H9 (cell line): ENCODE results near the gene LRIT1. TPM values are rescaled to one million over a fixed set of nuclear protein-coding genes. Genes with fewer than 3 reads are reported as not detected.

ENCODE experiments used
- DNase-seq: peaks from one replicate; pipeline ENCODE4 v3.0.0-alpha.2; 2017
- H2AFZ ChIP-seq: one replicate; pipeline ENCODE4 v1.6.1; 2013; ENCODE audit warnings: mild to moderate bottlenecking, low read length, control low read depth, moderate library complexity
- H2AK5ac ChIP-seq: 2 replicates; pipeline ENCODE4 v1.6.1; 2013; ENCODE audit warnings: low read length, control low read depth, mixed read lengths; ENCODE audit not compliant: insufficient read length
- H2BK120ac ChIP-seq: one replicate; pipeline ENCODE4 v1.6.1; 2013; ENCODE audit warnings: low read depth, mild to moderate bottlenecking, low read length, control low read depth, inconsistent platforms; ENCODE audit not compliant: poor library complexity, severe bottlenecking
- H2BK12ac ChIP-seq: 2 replicates; pipeline ENCODE4 v1.6.1; 2013; ENCODE audit warnings: low read length, control low read depth, mixed read lengths, low read depth; ENCODE audit not compliant: insufficient read length
- H2BK15ac ChIP-seq: 2 replicates; pipeline ENCODE4 v1.6.1; 2013; ENCODE audit warnings: low read depth, low read length, control low read depth
- H2BK20ac ChIP-seq: one replicate; pipeline ENCODE4 v1.6.1; 2013; ENCODE audit warnings: low read depth, mild to moderate bottlenecking, low read length, control low read depth, inconsistent platforms; ENCODE audit not compliant: poor library complexity, severe bottlenecking
- H2BK5ac ChIP-seq: 2 replicates; pipeline ENCODE4 v1.6.1; 2013; ENCODE audit warnings: low read length, control low read depth, mixed read lengths; ENCODE audit not compliant: insufficient read length
- H3K14ac ChIP-seq: 2 replicates; pipeline ENCODE4 v1.6.1; 2013; ENCODE audit warnings: low read length, control low read depth; ENCODE audit not compliant: insufficient read depth
- H3K18ac ChIP-seq: 2 replicates; pipeline ENCODE4 v1.6.1; 2013; ENCODE audit warnings: low read depth, mild to moderate bottlenecking, mixed read lengths, low read length, control low read depth; ENCODE audit not compliant: insufficient read length
- H3K23ac ChIP-seq: 2 replicates; pipeline ENCODE4 v1.6.1; 2013; ENCODE audit warnings: low read length, control low read depth, mixed read lengths, low read depth; ENCODE audit not compliant: insufficient read length
- H3K23me2 ChIP-seq: 2 replicates; pipeline ENCODE4 v1.6.1; 2013; ENCODE audit warnings: low read depth, mild to moderate bottlenecking, mixed read lengths, low read length, control low read depth; ENCODE audit not compliant: insufficient read length, poor library complexity, severe bottlenecking
- H3K27ac ChIP-seq: 2 replicates; pipeline ENCODE4 v1.5.1; 2013; ENCODE audit warnings: low read length, control low read depth, mixed read lengths, low read depth; ENCODE audit not compliant: insufficient read length
- H3K27me3 ChIP-seq: 2 replicates; pipeline ENCODE4 v1.6.1; 2013; ENCODE audit warnings: low read length, control low read depth, inconsistent platforms; ENCODE audit not compliant: insufficient read depth
- H3K4ac ChIP-seq: 2 replicates; pipeline ENCODE4 v1.6.1; 2013; ENCODE audit warnings: low read depth, mild to moderate bottlenecking, control low read depth, inconsistent platforms, low read length, moderate library complexity
- H3K4me1 ChIP-seq: 2 replicates; pipeline ENCODE4 v1.6.1; 2013; ENCODE audit warnings: low read length, control low read depth, inconsistent platforms; ENCODE audit not compliant: insufficient read depth
- H3K4me2 ChIP-seq: 2 replicates; pipeline ENCODE4 v1.6.1; 2013; ENCODE audit warnings: low read length, control low read depth, mixed read lengths; ENCODE audit not compliant: insufficient read length, insufficient read depth
- H3K56ac ChIP-seq: 2 replicates; pipeline ENCODE4 v1.6.1; 2013; ENCODE audit warnings: low read depth, mild to moderate bottlenecking, mixed read lengths, low read length, control low read depth; ENCODE audit not compliant: insufficient read length
- H3K79me1 ChIP-seq: 2 replicates; pipeline ENCODE4 v1.6.1; 2013; ENCODE audit warnings: low read depth, mild to moderate bottlenecking, moderate library complexity, low read length, control low read depth, inconsistent platforms; ENCODE audit not compliant: insufficient read depth, poor library complexity, severe bottlenecking
- H3K79me2 ChIP-seq: 2 replicates; pipeline ENCODE4 v1.6.1; 2013; ENCODE audit warnings: low read length, control low read depth, inconsistent platforms; ENCODE audit not compliant: insufficient read depth
- H3K9ac ChIP-seq: 2 replicates; pipeline ENCODE4 v1.6.1; 2013; ENCODE audit warnings: low read length, control low read depth, mixed read lengths; ENCODE audit not compliant: insufficient read length; ENCODE audit errors: extremely low read depth
- H3K9me3 ChIP-seq: one replicate; pipeline ENCODE4 v1.6.1; 2013; ENCODE audit warnings: low read depth, low read length, inconsistent platforms; ENCODE audit not compliant: control insufficient read depth
- H3T11ph ChIP-seq: one replicate; pipeline ENCODE4 v1.6.1; 2013; ENCODE audit warnings: mild to moderate bottlenecking, low read length, control low read depth, inconsistent platforms
- H4K20me1 ChIP-seq: one replicate; pipeline ENCODE4 v1.6.1; 2013; ENCODE audit not compliant: control insufficient read depth, insufficient read length, insufficient read depth
- H4K5ac ChIP-seq: 2 replicates; pipeline ENCODE4 v1.6.1; 2013; ENCODE audit warnings: low read depth, mild to moderate bottlenecking, mixed read lengths, low read length, control low read depth; ENCODE audit not compliant: insufficient read length
- H4K8ac ChIP-seq: replicated peaks from 2 replicates; pipeline ENCODE4 v1.6.1; 2013; ENCODE audit warnings: low read length, control low read depth, mixed read lengths, low read depth; ENCODE audit not compliant: insufficient read length
- H4K91ac ChIP-seq: 2 replicates; pipeline ENCODE4 v1.6.1; 2013; ENCODE audit warnings: low read depth, mild to moderate bottlenecking, moderate library complexity, mixed read lengths, low read length, control low read depth; ENCODE audit not compliant: insufficient read length
- H3K27ac Mint-ChIP-seq, 3 experiments: 2 replicates in 2 of 3; 3 replicates in 1 of 3; pipeline ENCODE4 v1.8.0; 2020 to 2021; ENCODE audit warnings: mixed read lengths in 3 of 3, mild to moderate bottlenecking in 1 of 3, moderate library complexity in 1 of 3
- H3K27me3 Mint-ChIP-seq: 2 replicates; pipeline ENCODE4 v1.8.0; 2021; ENCODE audit warnings: low read depth, mild to moderate bottlenecking, moderate library complexity, mixed read lengths
- H3K36me3 Mint-ChIP-seq, 3 experiments: 2 replicates in 2 of 3; 3 replicates in 1 of 3; pipeline ENCODE4 v1.8.0; 2020 to 2021; ENCODE audit warnings: low read depth in 3 of 3, mixed read lengths in 3 of 3; ENCODE audit not compliant: insufficient read depth in 1 of 3
- H3K4me1 Mint-ChIP-seq, 2 experiments: 2 replicates each; pipeline ENCODE4 v1.8.0; 2020; ENCODE audit warnings: mixed read lengths in 2 of 2
- H3K4me3 Mint-ChIP-seq, 2 experiments: 2 replicates in 1 of 2; 3 replicates in 1 of 2; pipeline ENCODE4 v1.8.0; 2020 to 2021; ENCODE audit warnings: mild to moderate bottlenecking in 2 of 2, mixed read lengths in 2 of 2, moderate library complexity in 1 of 2
- H3K9me3 Mint-ChIP-seq, 2 experiments: 2 replicates in 1 of 2; 3 replicates in 1 of 2; pipeline ENCODE4 v1.8.0; 2020; ENCODE audit warnings: mild to moderate bottlenecking in 2 of 2, mixed read lengths in 2 of 2, moderate library complexity in 1 of 2
- CTCF ChIP-seq: fragments of 200-600 bp; sonication (generic); conservative IDR thresholded peaks from 3 replicates; pipeline ENCODE4 v1.8.0; 2021; ENCODE audit warnings: antibody characterized with exemption, mild to moderate bottlenecking
- WGBS: extraction: QIAGEN DNeasy Blood & Tissue Kit; methylation state at CpG from one replicate; pipeline ENCODE4 v1.1.7; 2013; ENCODE audit warnings: missing lambda C conversion rate, low lambda C conversion rate, mixed read lengths; ENCODE audit not compliant: insufficient read length; ENCODE audit errors: extremely low coverage; 5-methylcytosine and 5-hydroxymethylcytosine counted together
- total RNA-seq: library from RNA; stranded (reverse); gene quantifications from 2 replicates; pipeline ENCODE4 v1.2.1, GENCODE V29; 2021

The LRIT1 gene
- total RNA-seq, 1 experiment from 2014 or later, result not detected

- no peaks in the 10 kb centered on the region for H3K79me2 ChIP-seq
- H2BK12ac ChIP-seq, result no peak overlapping the region
- H3K4me2 ChIP-seq, result no peak overlapping the region
- TF ChIP-seq CTCF, result no peak
- H3K27ac Mint-ChIP-seq, result no peak overlapping the region; a peak in 1 of 7 replicates
- H3K79me1 ChIP-seq, result no peaks in the 10 kb centered on the region
- no peak for DNase-seq
- no peak overlapping the region for H3K9ac ChIP-seq
- no peak overlapping the region for H3T11ph ChIP-seq
- H3K23ac ChIP-seq, result no peak overlapping the region
- no peaks in the 10 kb centered on the region for H3K27me3 ChIP-seq
- H3K18ac ChIP-seq, result no peak overlapping the region
- no peak overlapping the region for H3K14ac ChIP-seq
- no CpG with 5 or more reads among the region's 5 CpGs for WGBS
- no peaks in the 10 kb centered on the region; a peak in 1 of 7 replicates for H3K36me3 Mint-ChIP-seq
- no peaks in the 10 kb centered on the region for H3K23me2 ChIP-seq
- no peak overlapping the region for H2BK120ac ChIP-seq
- no peaks in the 10 kb centered on the region for H4K20me1 ChIP-seq
- no peak overlapping the region for H3K56ac ChIP-seq
- no peak overlapping the region for H3K4ac ChIP-seq
- H3K4me1 Mint-ChIP-seq, result peaks cover 0 to 6% of the 10 kb centered on the region in 2 experiments; a peak in 3 of 4 replicates
- H2AK5ac ChIP-seq, result no peak overlapping the region
- no peak overlapping the region for H2AFZ ChIP-seq
- H3K4me1 ChIP-seq, result no peaks in the 10 kb centered on the region
- H4K91ac ChIP-seq, result no peak overlapping the region
- H3K27ac ChIP-seq, result no peak overlapping the region
- H2BK20ac ChIP-seq, result no peak overlapping the region
- no peak overlapping the region for H2BK5ac ChIP-seq
- no peaks in the 10 kb centered on the region for H3K9me3 ChIP-seq
- H3K27me3 Mint-ChIP-seq, result peaks cover 2% of the 10 kb centered on the region; the same call in 1 of the 2 replicates
- no peaks in the 10 kb centered on the region for H3K9me3 Mint-ChIP-seq
- no peak overlapping the region for H2BK15ac ChIP-seq
- no peak overlapping the region for H4K8ac ChIP-seq
- H4K5ac ChIP-seq, result no peak overlapping the region
- no peak overlapping the region for H3K4me3 Mint-ChIP-seq
Measured at GRCh38 chr10:84212014-84212413, 29.3 kb downstream of the LRIT1 start.
